Ecto neural progenitor cell (in vitro differentiated cells): Measurements from ENCODE around the gene STX19.
A peak's percentile ranks its signal among the peaks of the same experiment; 100 is the strongest.

Experiments used
- DNase-seq: peaks from one replicate; pipeline ENCODE4 v3.0.0-alpha.2; 2018; ENCODE audit warnings: low spot score

The STX19 gene

GRCh38 chr3:94036909-94037507, 8.6 kb upstream of the STX19 start:
- DNase-seq = no peak

GRCh38 chr3:94026623-94027022, 1.8 kb downstream of the STX19 start:
- no peak for DNase-seq

GRCh38 chr3:94024385-94024784, 4.0 kb downstream of the STX19 start:
- DNase-seq = no peak

GRCh38 chr3:94020293-94020692, 8.1 kb downstream of the STX19 start:
- DNase-seq = no peak

DNA sequence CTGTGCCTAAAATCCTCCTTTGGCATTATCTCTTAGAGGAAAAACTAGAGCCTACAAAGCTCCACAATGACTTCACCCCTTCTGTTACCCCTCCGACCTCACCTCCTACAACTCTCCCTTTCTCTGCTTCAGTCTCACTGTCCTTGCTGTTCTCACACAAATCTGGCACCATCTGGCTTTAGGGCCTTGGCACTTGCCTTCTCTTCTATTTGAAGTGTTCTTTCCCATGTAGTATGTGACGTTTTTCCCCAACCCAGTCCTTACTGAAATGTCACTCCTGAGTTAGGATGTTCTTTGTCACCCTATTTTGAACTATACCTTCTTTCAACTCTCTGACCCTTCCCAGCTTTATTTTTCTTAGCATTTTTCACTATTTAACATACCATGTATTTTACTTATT, 8.7 kb downstream of the STX19 start:
- DNase-seq = no peak

GRCh38 chr3:94015025-94015424, 13.4 kb downstream of the STX19 start:
- no peak for DNase-seq

DNA sequence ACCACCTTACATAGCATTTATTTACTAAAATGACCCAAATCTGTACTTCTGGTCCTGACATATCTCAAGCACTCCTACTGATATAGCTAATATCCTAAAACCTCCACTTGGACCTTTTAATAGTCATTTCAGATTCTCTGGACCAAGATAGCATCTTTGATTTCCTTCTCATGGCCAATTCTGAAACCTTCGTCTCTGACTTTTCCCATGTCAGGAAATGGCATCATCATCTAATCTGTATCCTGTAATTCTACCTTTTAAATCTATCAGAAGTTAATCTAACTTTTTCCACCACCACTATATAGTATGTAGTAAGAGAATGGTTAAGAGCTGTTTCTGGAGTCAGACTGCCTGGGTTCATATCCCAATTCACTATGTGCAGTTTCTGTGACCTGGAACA, 16.2 kb downstream of the STX19 start:
- no peak for DNase-seq

DNA sequence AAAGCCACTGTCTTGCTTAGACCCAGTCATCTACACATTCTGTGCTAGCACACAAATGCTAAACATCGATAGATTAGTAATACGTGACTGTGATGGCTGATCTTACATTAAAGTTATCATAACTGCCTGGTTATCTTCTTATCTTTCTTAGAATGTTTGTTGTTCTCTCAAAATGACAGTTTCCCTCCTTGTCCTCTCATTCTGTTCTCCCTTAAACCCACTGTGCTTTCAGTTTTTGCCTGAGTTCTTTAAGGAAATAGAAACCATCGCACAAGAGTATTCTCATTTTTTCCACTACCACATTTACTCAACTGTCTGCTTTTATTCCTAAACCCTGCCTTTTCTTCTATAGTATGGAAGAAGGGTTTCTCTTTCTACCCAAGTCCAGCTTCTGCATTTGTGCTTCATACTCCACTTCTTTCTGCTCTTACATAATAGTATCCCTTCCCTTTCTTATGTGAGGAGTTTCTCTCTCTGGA, 17.1 kb downstream of the STX19 start:
- DNase-seq = no peak

- no peak for DNase-seq
These were observed 18.8 kb downstream of the STX19 start for GRCh38 chr3:94009608-94010007.

- DNase-seq = no peak
These were observed 20.1 kb downstream of the STX19 start for GRCh38 chr3:94008253-94008652.

DNA sequence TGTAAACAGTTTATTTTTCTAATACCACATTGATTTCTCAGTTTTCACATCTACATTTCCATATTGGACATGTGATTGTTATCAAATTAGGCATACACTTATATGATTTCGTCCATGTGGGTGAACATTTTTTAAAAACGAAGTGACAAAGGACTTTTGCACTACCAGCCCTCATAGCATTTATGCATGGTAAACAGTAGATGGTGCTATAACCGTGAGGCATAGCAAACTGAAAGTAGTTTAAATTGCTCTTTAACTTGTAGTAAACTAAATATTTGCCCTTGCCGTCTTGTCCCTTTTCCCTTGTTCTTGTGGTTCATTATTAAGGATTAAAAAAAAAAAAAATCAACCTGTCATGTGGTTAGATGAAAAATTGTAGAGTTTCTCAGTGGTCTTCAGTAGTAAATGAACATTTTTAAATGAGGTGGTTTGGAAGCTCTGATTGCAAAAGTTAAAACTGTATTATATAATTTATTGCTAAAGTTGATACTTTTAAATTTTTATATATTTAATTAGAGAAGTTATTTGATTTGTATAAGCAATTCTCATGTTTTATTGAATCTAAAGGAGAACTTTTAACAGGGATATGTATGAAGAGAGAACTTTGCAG, 24.0 kb downstream of the STX19 start:
- DNase-seq = no peak

DNA sequence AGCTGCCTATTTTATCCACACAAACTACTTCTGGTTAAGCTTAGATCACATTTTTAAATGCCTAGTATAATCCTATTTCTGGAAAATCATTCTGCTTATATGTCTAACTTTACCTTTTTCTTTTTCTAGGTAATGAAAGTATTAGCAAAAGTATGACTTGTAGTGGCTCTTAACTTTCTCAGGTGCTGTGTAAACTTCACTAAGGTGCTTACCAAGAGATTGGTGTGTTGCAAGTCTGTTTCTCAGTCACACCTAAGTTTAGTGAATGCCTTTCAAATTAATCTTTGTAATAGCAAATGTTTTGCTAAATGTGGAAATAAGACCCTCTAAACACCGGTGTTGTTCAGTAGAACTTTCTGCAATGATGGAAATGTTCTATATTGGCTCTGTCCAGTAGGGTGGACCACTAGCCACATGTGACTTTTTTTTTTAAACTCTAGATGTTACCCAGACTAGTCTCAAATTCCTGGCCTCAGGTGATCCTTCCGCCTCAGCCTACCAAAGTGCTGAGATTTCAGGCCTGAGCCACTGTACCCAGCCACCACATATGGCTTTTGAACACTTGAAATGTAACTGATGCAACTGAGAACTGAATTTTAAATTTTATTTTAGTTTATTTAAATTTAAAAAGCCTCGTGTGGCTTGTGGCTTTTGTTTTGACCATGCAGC, 26.4 kb downstream of the STX19 start:
- no peak for DNase-seq

DNA sequence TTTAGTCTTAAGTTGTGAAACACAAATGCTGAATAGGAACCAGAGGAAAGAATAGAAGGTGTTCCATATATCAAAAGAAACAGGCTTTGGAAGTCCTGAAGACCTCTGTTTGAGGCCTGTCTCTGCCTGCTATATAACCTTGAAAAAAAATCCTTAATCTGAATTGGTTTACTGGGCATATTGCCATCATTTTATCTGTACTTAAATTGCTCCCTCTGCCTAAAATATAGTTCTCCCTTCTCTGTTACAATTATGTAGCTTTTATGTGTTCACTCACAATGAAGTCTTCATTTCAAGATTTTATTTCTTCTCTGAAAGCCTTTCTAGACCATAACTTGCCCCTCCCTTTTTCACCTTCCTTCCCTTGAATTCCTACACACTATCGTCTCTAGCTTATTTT, 27.2 kb downstream of the STX19 start:
- no peak for DNase-seq

DNA sequence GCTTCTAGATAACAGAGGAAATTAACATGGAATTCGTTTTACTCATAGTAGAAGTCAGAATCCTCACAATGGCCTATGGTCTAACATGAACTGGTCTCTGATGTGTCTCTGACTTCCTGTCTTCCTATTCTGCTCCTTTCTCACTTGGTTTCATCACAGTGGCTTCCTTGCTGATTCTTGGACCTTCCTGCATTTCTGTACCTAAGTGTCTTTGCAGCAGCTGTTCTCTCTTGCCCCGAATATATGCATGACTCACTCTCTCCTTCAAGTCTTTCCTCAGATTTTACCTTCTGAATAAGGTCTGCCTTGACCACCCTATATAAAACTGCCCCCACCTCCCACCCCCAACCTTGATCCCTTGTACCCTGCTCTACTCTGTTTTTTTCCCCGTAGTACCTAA, 34.3 kb downstream of the STX19 start:
- no peak for DNase-seq

- DNase-seq = no peak
These were observed 36.2 kb downstream of the STX19 start for GRCh38 chr3:93992207-93992606.

- no peak for DNase-seq
These were observed 36.8 kb downstream of the STX19 start for GRCh38 chr3:93991631-93992030.

DNA sequence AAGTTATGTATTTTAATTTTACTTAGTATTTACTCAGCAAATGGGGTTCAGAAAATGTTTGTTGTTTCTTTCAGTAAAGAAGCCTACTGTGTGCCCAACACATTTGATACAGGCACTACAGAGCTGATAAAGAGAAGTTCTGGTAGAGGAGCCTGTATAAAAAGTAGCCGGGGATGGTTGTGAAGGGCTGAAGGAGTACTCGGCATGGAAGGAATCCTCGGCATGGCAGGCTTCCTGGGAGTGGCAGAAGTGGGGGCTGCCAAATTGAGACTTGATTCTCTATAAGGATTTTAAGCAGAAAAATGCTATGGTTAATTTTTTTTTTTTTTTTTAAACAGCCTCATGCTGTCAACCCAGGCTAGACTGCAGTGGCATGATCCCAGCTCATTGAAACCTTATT, 39.2 kb downstream of the STX19 start:
- no peak for DNase-seq

- no peak for DNase-seq
These were observed 39.6 kb downstream of the STX19 start for GRCh38 chr3:93988764-93989163.

DNA sequence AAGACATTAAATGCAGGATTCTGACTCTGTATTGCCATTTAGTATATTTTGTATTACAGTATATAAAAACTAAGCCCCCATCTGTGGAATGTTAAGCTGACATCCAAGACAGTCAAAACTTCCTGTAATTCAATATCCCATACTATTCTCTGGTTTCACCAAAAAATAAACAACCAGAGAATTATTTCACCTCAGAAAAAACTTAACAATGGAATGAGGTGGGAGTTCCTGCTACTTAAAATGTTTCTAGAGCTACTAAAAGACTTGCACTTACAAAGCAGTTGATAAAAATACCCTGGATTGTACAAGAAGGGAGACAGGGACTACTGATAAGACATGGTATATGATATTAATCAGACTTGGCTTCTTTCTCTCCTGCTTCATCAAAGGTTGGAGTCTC, 40.1 kb downstream of the STX19 start:
- DNase-seq = no peak

GRCh38 chr3:93984618-93985017, 43.8 kb downstream of the STX19 start:
- DNase-seq = no peak

DNA sequence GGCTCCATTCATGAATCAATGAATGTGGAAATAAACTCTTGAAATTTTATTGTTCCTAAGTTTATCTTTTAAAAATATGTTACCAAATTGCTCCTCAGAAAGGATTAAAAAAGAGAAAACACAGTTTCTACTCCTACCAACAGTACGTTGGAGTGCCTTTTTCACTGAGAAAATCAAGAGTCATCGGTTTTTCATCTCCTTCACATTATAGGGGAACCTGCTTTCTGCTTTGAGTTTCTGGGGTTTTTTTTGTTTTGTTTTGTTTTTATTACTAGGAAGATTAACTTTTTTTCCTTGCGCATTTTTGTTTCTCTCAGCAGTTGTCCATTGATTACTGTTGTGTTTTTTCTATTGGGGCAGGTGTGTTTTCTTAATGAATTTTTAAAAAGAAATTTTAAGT, 45.0 kb downstream of the STX19 start:
- DNase-seq = no peak

- no peak for DNase-seq
These were observed 46.7 kb downstream of the STX19 start for GRCh38 chr3:93981649-93982048.

GRCh38 chr3:93979850-93980676, 48.3 kb downstream of the STX19 start, which contains the start of gene ARL13B:
ARL13B (plus strand) TSS chr3:93980155; CDS start chr3:93980424, 269 bp downstream.
- peak; percentile 95 for DNase-seq
